ENCODE data around the gene MVD. TPM values are rescaled to one million over a fixed set of nuclear protein-coding genes. Genes with fewer than 3 reads are reported as not detected.

The MVD gene
- total RNA-seq, 1 experiment from 2014 or later: 119 TPM

DNA sequence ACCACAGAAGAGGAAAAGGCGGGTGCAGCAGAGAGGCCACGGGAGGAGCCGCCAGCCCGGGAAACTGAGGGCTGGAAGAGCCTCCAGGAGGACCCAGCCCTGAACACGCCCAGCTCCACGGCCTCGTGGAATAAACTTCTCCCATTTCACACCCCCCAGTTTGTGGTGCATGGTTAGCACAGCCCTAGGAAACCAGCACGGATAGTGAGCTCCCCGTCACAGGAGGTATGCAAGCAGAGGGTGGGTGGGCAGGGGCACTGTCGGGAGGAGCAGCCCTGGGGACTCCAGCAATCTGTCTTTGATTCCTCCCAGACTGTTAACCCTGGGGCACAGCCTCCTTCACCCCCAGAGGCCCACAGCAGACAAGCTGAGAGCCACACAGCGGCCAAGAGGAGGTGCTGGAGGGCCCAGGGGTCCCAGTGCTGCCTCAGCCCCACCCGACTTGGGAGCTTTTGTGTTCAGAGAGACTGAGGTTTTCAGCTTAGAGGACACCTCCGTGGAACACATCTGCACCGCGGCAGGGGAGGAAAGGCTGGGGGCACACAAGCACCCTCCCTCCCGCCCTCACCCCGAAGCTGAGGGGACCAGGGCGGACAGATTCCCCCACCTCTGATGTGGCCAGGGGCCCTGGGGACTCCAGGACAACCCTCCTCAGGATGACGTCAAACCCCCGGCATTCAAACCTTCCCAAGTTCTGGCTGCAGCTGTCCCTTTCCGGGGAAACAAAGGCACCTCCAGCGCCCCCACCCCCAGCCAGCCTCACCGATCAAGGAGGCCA lies 26.2 kb downstream of the MVD start:
- Histone ChIP-seq H3K4me1 (ENCODE audit: control insufficient read depth in 1 of 2, insufficient read depth in 2 of 2, low read length in 2 of 2) (peaks cover 7 to 39% of the 10 kb centered on the region in 2 experiments; a peak in 2 of 4 replicates), H2AFZ (ENCODE audit: low read depth, low read length, poor library complexity, severe bottlenecking) (no peak overlapping the region), H4K20me1 (ENCODE audit: insufficient read depth) (no peaks in the 10 kb centered on the region), H3K27me3 (ENCODE audit: insufficient read depth, low read length) (no peaks in the 10 kb centered on the region), H3K4me3 (replicated peaks in 1 of 2; ENCODE audit: low read depth in 1 of 2, low read length in 2 of 2) (no peak overlapping the region), H3K9ac (ENCODE audit: low read length) (no peak overlapping the region), H3K79me2 (ENCODE audit: insufficient read depth, low read length) (no peaks in the 10 kb centered on the region), H3K9me3 (ENCODE audit: control insufficient read depth in 1 of 2, insufficient read depth in 1 of 2, low read depth in 1 of 2, low read length in 2 of 2) (no peaks in the 10 kb centered on the region), H3K36me3 (ENCODE audit: control insufficient read depth in 1 of 2, insufficient read depth in 2 of 2, low read length in 2 of 2) (peaks cover 7% of the 10 kb centered on the region in 2 experiments; a peak in 3 of 4 replicates), H3K4me2 (ENCODE audit: low read length) (no peak overlapping the region), H3K9me2 (ENCODE audit: insufficient read depth) (no peaks in the 10 kb centered on the region), H3K27ac (ENCODE audit: low read depth, low read length) (no peak overlapping the region)
- BruUV-seq (replicated peaks): no TSS peak
- intact Hi-C loops (cut with micrococcal nuclease): no loop called here
- TF ChIP-seq FOSL1 (IDR thresholded peaks at IDR 0.05; ENCODE audit: low read depth) (no peak), ZFX (IDR thresholded peaks at IDR 0.05) (no peak), JUND (IDR thresholded peaks at IDR 0.05) (no peak), SP1 (IDR thresholded peaks at IDR 0.05; ENCODE audit: low read depth) (no peak), ELF1 (IDR thresholded peaks at IDR 0.05; ENCODE audit: borderline replicate concordance, low read depth) (no peak), SRF (IDR thresholded peaks at IDR 0.05; ENCODE audit: low read depth) (no peak), CBX3 (IDR thresholded peaks at IDR 0.05; ENCODE audit: low read depth) (no peak), CEBPB (IDR thresholded peaks at IDR 0.05; ENCODE audit: low read depth) (no peak), ZNF274 (IDR thresholded peaks at IDR 0.05; ENCODE audit: low read depth, low read length) (no peak), EGR1 (IDR thresholded peaks at IDR 0.05; ENCODE audit: low read depth) (no peak), EZH2 (IDR thresholded peaks at IDR 0.05) (no peak)
- TF ChIP-seq, protein P1, sequence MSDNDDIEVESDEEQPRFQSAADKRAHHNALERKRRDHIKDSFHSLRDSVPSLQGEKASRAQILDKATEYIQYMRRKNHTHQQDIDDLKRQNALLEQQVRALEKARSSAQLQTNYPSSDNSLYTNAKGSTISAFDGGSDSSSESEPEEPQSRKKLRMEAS (IDR thresholded peaks at IDR 0.05): no peak
- TF ChIP-seq, protein P2, sequence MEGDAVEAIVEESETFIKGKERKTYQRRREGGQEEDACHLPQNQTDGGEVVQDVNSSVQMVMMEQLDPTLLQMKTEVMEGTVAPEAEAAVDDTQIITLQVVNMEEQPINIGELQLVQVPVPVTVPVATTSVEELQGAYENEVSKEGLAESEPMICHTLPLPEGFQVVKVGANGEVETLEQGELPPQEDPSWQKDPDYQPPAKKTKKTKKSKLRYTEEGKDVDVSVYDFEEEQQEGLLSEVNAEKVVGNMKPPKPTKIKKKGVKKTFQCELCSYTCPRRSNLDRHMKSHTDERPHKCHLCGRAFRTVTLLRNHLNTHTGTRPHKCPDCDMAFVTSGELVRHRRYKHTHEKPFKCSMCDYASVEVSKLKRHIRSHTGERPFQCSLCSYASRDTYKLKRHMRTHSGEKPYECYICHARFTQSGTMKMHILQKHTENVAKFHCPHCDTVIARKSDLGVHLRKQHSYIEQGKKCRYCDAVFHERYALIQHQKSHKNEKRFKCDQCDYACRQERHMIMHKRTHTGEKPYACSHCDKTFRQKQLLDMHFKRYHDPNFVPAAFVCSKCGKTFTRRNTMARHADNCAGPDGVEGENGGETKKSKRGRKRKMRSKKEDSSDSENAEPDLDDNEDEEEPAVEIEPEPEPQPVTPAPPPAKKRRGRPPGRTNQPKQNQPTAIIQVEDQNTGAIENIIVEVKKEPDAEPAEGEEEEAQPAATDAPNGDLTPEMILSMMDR (IDR thresholded peaks at IDR 0.05 in 2 of 3, conservative IDR thresholded peaks at IDR 0.05 in 1 of 3; ENCODE audit: borderline replicate concordance in 1 of 3, insufficient read depth in 1 of 3, low read depth in 2 of 3, low read length in 2 of 3): no peak
- TF ChIP-seq, protein P3, sequence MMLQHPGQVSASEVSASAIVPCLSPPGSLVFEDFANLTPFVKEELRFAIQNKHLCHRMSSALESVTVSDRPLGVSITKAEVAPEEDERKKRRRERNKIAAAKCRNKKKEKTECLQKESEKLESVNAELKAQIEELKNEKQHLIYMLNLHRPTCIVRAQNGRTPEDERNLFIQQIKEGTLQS (IDR thresholded peaks at IDR 0.05): no peak
- no peak for DNase-seq (ENCODE audit: low read depth, low spot score)
- ATAC-seq: no peak
- ChIA-PET CTCF (no interaction called here), RAD21 (ENCODE audit: low non-redundant PET in 1 of 2, low total read pairs in 2 of 2, uncharacterized antibody in 2 of 2, unreplicated experiment in 2 of 2) (interaction anchor here in 1 of 2 experiments (0.7 kb wide), 1 partner anchor 156 kb away, joined by 3 read pairs; no protein-coding TSS in a partner anchor), POLR2A (no interaction called here)
